Stimulated activated CD8-positive, alpha-beta memory T cell treated with anti-CD3 and anti-CD28 coated beads, Interleukin-12 subunit alpha, Interleukin-12 subunit beta, amount 100 ng/mL, for 24 hours (primary cell): ENCODE measurements around the gene ATXN7L2.
"Not testable (repeated sequence)": the region's sequence is repeated elsewhere in the genome, so short reads cannot be mapped to it uniquely, and the experiment has no call there.

Experiments
- DNase-seq: peaks from one replicate; pipeline ENCODE4 v3.0.0-alpha.2; 2020; ENCODE audit errors: extremely low read depth

The ATXN7L2 gene, protein sequence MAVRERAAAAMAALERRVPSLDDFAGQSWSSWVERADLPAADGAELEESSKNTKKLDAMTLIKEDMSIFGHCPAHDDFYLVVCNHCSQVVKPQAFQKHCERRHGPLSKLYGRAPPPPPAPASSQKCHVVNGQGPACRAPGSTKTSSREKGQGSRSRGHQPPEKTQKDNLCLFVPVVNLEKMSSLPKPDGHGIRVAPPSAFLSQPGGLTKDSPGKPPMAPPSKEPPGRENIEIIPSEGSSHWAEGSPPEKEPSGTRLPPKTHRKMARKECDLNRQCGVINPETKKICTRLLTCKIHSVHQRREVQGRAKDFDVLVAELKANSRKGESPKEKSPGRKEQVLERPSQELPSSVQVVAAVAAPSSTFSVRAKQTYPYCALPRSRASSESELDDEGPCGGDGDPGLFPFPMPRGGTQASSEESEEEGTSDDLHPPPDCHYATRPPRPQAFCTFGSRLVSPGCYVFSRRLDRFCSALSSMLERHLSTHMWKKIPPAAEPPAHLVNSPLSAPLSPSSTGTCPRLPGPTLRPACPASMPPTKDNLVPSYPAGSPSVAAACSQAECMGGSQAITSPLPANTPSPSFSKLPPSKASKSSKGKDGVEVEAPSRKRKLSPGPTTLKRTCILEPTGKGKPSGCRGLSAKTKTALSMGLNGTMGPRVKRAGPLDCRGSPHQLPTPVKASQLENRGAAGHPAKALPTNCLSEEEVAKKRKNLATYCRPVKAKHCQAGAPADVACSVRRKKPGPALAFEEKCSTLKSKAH

DNA sequence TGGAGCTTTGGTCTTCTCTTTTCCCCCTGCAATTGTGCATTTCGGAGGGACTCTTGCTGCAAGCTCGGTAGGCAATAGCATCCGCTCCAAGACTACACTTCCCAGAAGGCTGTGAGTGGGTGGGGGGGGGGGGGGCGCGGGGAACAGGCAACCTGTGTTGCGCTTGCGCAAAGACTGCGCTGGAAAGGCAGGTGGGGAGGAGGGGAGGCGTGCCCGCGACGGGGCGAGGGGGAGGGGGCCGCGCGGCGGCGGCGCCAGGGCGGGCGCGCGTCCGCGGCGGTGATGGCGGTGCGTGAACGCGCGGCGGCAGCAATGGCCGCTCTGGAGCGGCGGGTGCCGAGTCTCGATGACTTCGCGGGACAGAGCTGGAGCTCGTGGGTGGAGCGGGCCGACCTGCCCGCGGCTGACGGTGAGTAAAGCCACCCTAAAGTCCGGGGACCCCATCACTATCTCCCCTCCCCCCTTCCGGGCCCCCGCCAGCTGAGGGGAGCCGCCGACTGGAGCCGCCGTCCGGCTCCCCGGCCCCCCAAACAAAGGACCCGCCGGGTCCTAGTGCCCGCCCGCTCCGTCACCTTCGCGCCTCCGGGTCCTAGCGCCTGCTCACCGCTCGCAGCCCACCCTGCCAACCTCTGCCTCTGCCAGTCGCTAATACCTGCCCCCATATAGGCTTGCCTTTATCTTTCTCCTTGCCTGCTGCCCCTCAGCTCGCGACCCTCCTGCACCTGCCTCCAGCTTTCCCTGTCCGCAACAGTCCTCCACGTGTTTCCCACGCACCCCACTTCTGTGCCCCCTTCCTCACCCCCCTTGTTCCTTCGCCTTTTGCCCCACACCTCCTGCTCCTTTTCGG, at the start of gene ATXN7L2:
Gene ATXN7L2 (plus strand): TSS at position 234 of the 847 bp plus-strand sequence. CDS start 49 bp downstream, at position 283.
- DNase-seq, result peak; percentile 74

DNA sequence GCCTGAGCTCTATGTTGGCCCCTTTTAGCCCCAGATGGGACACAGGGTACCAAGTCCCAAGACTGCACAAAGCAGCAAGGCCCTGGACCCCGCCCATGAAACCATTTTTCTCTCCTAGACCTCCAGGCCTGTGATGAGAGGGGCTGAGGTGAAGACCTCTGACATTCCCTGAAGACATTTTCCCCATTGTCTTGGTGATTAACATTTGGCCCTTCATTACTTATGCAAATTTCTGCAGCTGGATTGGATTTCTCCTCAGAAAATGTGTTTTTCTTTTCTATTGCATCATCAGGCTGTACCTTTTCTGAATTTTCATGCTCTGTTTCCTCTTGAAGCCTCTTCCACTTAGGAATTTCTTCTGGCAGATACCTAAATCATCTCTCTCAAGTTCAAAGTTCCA, 49.2 kb upstream of the ATXN7L2 start:
- no peak for DNase-seq

DNA sequence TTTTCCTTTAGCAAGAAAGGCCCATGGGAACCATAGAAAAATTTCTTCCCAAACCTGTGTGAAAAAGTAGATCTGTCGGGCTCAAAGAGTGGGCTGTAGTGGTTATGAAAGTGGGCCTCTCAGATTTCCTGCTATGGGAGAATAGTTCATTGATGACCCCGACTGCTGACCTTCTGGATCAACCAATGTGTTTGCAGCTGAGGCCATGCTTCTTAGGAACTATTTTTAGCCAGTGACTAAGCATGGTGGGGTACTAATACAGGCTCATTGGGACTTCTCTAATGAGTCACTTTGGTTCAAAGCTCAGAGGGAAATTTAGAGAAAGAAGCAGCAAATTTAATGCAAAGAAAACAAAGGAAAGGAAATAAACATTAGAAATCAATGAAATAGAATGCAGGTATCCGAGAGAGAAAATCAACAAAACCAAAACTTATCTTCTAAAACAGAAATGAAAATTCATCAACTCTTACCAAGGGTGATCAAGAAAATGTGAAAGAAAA, 44.9 kb upstream of the ATXN7L2 start:
- DNase-seq, result no peak

DNA sequence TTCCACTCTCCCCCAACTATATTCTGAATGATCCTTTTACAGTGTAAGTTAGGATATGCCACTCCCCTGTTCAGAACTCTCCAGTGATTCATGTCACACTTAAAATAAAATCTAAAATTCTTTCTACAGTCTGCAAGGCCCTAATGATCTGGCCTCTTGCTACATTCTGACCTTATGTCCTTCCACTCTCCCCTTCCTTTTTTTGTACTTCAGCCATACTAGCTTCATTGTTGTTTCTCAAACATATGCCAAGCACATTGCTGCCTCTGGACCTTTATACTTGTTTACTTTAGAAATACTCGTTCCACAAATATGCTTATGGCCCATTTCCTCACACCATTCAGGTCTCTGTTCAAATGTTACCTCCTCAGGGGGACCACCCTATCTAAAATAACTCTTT, 42.6 kb upstream of the ATXN7L2 start:
- DNase-seq, result no peak

DNA sequence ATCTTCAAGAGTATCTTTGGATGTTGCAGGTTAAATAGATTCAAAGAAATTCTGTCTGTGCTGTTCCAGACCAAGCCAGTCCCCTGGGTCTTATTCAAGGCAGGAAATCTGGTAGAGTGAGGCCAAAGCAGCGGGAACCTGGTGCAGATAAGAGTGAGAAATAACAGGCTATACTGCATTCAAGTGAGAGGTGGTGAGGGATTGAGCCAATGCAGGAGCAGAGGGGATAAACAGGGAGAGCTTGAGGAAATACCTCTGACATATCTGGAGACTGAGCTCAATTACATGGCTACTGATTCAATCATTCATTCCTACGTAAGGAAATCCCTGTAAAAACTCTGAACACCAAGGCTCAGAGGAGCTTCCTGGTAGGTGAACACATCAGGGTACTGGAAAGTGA, 40.2 kb upstream of the ATXN7L2 start:
- DNase-seq, result no peak

DNA sequence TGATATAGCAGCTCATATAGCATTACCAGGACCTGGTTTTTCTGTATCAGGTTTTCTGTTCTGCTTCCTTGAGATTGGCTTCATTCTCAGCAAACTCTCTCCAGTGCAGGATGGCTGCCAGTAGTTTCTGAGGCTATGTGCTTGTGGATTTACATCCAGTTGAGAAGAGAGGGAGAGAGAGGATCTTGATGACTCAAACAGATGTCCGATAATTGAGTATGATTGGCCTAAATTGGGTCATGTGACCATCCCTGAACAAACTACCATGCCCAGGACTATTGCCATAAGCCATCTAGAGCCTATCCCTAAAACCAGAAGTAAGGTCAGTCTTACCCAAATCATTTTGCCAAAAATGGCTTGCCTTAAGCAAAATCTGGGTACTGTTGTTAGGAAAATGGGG, 39.4 kb upstream of the ATXN7L2 start:
- no peak for DNase-seq

DNA sequence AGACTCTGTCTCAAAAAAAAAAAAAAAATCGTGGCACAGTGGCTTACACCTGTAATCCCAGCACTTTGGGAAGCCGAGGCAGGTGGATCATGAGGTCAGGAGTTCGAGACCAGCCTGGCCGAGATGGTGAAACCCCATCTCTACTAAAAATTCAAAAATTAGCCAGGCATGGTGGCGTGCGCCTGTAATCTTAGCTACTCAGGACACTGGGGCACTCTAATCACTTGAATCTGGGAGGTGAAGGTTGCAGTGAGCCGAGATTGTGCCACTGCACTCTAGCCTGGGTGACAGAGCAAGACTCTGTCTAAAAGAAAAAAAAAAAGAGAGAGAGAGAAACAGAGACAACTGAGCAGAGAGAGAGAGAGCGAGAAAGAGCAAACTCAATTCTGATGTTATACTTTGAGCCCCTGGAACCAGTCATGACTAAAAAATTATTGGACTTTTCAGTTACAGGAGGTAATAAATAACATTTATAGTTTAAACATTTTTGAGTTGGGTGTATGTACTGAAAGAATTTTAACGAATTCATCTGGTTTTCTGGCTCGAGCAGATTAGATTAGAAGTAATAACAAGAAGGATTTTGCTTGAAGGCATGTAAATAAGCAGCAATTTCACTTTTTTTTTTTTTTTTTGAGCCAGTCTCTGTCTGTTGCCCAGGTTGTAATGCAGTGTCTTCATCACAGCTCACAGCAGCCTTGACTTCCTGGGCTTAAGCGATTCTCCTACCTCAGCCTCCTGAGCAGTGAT, 37.6 kb upstream of the ATXN7L2 start:
- DNase-seq, result not testable (repeated sequence)

DNA sequence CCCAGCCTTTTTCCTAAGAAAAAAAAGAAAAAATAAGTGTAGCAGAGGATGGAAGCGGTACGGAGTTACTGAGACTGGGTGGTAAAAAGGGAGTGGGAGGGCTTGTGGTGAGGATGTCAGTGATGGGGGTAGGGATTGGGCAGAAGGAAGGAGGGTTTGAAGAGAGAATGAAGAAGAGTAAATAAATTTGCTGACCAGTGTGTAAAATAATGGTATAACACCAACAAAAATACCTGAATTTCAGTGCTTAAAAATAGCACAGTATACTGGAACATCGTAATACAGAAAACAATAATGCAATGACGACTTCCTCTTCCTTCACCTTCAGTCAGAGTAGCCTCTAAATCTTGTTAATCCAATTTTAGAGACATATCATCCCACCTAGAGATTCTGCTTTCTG, 36.2 kb upstream of the ATXN7L2 start:
- DNase-seq, result no peak

DNA sequence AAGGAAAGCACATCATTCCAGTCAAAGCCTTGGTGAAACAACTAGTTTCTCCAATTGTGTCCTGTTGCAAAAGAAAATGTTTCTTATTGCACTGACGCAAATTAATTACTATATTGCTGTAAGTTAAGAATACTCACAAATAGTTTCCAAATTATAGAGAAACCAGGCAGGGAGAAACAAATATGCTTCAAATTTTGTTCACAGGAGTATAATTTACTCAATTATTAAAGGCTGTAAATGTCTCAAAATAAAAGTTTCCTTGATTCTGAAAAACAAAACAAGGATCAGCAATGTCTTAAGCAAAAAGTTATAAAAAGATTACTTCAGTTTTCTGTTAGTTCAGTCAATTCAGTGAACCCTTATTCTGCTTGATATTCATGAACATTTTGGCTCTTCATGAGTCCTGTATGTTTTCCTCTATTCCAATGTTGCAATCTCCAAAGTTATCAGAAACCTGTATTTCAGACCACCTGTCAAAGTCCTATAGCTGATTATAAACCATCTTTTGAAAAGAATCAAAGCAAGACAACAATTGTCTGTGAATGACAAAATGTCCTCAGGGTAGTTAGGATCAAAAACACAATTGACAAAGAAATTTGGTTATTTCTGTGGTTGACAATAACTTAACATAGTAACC, 29.1 kb upstream of the ATXN7L2 start:
- no peak for DNase-seq

DNA sequence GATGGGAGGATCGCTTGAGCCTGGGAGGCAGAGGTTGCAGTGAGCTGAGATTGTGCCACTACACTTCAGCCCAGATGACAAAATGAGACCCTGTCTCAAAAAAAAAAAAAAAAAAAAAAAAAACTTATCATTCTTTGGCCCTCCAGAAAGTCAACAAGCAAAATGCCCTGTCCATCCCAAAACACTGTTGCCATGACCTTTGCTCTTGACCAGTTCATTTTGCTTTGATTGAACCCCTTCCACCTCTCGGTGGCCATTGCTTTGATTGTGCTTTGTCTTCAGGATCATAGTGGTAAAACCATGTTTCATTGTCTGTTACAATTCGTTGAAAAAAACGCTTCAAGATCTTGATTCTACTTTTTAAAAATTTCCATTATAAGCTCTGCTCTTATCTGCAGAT, 25.9 kb upstream of the ATXN7L2 start:
- DNase-seq, result no peak

DNA sequence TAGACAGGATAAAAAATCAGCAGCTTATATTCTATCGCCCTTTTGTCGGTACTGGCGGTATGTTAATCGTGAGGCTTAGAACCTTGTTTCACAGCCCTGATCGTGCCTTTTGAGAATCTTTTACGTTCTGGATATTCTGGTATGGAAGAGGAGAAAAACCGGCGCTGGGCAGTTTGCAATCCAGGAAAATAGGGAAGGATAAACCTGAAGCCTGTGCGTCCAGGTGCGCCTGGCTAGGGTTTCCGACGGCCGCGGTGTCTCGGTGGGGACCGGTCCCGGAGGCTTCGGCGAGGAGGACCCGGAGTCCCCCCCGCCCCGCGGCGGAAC, 17.6 kb upstream of the ATXN7L2 start:
- no peak for DNase-seq

DNA sequence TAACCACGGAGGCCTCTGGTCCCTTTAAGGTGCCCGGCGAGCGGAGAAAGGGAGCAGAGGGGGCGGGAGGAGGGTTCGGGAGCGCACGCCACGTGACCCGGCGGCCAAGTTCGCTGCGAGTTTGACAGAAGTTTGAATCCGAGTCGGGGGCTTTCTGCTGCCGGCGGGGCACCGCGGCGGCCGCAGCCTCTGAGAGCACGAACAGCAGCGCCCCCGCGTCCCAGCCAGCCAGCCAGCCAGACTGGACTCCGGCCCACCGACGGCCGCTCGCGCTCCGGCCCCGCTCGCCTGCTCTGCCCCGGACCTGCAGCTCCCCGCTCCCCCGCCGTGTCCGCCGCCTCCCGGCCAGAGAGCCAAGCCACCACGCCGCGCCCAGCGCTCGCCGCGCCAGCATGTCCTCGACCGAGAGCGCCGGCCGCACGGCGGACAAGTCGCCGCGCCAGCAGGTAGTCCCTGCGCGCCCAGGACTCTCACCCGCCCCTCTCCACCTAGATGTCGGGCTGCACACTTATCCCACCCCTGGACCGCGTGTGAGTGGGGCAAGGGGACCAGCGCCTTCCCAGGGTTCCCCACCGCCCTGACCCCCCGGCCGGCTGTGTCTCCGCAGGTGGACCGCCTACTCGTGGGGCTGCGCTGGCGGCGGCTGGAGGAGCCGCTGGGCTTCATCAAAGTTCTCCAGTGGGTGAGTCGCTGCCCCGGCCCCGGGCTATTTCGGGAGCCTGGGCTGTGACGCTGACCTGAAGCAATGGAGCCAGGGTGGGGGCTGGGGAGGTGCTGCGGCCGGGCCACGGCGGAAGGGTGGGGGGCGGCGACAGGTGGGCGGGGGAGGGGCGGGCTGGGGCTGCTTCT, 17.0 kb upstream of the ATXN7L2 start, which contains the start of gene SYPL2:
Gene SYPL2 (plus strand): TSS at position 95 of the 849 bp plus-strand sequence. CDS start 298 bp downstream, at position 393.
- DNase-seq, result no peak

DNA sequence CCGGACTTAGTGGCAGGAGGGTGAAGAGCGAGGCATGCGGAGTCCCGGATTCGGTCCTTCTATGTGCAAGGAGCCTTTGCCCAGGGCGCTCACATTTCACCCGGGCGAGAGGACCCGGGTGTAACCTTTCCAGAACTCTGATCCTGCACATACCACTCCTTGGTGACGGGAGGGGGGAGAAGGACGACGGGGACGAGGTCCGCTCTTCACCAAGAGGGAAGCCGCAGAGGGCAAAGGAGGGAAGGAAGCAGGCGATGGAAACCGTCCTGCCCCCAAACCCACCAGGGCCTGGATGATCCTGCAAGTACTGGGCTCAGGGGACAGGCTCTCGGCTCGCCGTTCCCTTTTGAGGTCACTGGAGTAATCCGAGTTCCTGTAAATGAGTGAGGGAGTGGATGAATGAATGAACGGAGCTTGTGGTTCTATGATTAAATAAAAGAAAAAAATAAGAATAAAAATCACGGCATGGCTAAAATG, 16.4 kb upstream of the ATXN7L2 start:
- DNase-seq, result no peak

DNA sequence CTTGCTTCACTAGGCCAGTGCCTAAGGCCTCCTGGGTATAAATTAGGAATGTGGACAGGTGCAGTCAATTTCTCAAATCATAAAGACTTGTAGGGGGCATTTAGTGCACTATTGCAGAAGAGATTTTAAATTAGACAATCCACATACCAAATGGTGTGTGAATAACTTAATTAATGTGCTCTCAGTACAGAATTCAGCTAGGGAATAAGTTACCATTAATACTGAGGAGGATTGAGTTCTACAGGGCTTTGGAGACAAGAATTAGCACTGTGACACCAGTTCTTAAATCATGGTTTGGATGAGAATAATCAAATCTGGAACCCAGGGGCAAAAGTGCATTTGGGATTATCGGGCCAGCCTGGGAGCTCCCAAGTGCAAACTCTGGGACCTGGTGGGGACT, 15.6 kb upstream of the ATXN7L2 start:
- no peak for DNase-seq

DNA sequence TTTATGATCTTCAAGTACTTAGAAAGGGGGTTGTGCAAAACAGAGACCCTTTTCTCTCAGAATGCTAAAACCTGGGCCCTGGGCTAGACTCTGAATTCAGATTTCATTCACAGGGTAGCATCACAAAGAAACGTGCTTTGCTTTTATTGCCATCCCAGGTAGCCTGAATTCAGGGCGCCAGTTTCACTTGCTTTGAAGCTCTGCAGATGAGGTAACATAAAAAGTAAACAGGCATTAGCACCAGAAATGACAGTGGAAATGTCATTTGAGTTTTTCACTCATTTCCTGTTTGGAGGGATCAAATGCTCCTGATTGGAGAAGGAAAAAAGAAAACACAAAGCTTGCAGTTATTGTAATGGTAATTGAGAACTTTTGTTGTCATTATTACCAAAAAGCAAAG, 14.8 kb upstream of the ATXN7L2 start:
- no peak for DNase-seq

DNA sequence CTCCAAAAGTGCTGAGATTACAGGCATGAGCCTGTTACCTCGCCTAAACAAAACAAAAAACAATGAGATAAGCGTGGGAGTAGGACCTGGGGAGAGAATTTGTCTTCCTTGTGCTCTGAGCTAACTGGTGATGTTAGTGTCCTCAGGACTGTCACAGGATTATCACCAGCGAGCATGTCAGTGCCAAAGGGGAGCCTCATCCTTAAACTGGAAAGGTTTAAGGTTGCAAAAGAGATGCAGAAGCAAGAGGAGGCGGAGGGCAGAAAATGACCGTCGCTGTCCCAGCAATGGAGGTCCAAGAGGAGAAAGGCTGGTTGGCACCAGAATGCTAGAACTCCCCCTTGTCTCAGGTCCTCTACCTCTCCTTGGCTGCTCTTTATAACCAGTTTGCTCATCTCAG, 13.5 kb upstream of the ATXN7L2 start:
- DNase-seq, result no peak

DNA sequence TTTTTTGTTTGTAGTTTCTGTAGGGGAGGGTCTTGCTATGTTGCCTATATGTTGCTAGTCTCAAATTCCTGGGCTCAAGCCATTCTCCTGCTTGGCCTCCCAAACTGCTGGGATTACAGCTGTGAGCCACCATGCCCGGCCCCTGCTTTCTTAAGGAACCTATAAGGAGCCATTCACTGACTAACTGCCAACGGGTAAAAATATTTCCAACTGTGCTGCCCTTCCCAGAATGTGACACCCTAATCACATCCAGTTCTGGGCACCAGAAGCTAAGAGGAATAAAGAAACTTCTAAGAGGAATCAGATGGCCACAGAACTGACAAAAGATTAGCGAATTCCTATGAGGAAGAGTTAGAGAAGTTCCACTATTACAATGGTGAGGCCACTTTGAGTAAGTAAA, 10.9 kb upstream of the ATXN7L2 start:
- no peak for DNase-seq

DNA sequence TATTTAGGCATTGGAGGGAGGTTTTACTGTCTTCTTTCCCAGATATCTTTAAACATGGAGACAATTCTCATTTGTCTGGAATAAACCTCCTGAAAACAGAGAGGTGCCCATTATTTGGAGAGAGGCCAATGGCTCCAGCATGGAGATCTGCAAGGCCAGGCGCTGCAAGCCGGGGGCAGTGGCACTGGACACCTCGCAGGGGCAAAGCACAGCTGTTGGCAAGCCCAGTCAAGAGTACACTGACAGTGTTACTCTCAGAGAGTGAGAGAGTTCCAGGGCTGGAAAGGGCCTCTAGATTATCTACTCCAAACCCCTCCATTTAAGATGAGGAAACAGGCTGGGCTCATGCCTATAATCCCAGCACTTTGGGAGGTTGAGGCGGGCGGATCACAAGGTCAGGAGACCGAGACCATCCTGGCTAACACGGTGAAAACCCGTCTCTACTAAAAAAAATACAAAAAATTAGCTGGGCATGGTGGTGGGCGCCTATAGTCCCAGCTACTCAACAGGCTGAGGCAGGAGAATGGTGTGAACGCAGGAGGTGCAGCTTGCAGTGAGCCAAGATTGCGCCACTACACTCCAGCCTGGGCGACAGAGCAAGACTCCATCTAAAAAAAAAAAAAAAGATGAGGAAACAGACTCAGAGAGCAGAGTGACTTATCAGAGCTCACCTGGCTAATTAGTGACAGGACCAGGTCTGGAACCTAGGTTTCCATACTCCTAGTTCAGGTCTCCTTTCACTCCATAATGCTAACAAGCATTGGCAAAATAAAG, 10.2 kb upstream of the ATXN7L2 start:
- DNase-seq, result not testable (repeated sequence)

DNA sequence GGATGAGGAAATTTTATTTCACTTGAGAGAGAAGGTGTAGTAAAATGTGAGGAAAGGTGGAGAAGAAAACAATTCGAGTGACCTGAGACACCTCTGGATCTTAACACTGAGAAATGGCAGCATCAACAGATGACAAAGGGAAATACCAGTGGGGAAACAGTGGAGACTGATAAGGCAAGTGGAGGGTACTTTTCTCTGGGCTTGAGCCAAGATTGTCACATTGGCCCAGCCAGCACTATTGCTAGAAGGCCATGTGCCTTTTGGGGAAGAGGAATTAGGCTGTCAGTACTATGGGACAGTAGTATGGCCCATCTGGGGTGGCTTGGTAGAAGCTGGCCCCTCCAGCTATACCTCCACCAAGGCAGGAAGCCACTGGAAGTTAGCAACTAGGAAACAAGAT, 9.0 kb upstream of the ATXN7L2 start:
- no peak for DNase-seq
